Erythroblast (primary cell): ENCODE data around the gene CEP164.

Experiments
- GATA1 ChIP-seq: IDR thresholded peaks from 2 replicates; pipeline ENCODE4 v1.6.1; 2011; ENCODE audit warnings: low read depth, mild to moderate bottlenecking, control low read depth, low read length, moderate library complexity
- POLR2A ChIP-seq: IDR thresholded peaks from 2 replicates; pipeline ENCODE4 v1.6.1; 2011; ENCODE audit warnings: mild to moderate bottlenecking, low read length

DNA sequence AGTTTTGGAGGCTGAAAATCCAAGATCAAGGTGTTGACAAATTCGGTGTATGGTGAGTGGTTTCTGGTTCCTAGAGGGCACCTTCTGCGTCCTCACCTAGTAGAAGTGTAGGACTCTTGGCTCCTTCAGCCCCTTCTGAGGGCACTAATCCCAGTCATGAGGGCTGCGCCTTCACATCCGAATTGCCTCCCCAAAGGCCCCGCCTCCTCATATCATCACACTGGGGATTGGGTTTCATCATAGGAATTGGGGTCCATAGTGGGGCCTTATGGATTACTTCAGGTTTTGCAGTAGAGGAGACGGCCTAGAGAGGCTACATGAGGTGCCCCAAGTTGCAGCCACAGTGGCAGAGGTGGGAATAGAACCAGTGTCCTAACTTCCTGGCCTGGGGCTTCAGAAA lies 87.1 kb downstream of the CEP164 start:
- TF ChIP-seq POLR2A (no peak), GATA1 (no peak)
